GDM1 (cell line): ENCODE data around the gene BPTF.
"Not testable (repeated sequence)": the region's sequence is repeated elsewhere in the genome, so short reads cannot be mapped to it uniquely, and the experiment has no call there.

Experiments used
- DNase-seq: peaks from one replicate; lab custom pipeline; 2025; lab: John Stamatoyannopoulos, UW

BPTF gene

GRCh38 chr17:67833946-67834631 is 8.8 kb downstream of the BPTF start:
- DNase-seq: no peak

GRCh38 chr17:67834634-67835033 is 9.3 kb downstream of the BPTF start:
- DNase-seq: no peak

- DNase-seq: no peak
Observed at GRCh38 chr17:67836205-67836987, 11.1 kb downstream of the BPTF start.

GRCh38 chr17:67837965-67838364 is 12.7 kb downstream of the BPTF start:
- no peak for DNase-seq

GRCh38 chr17:67838538-67838937 is 13.2 kb downstream of the BPTF start:
- no peak for DNase-seq

GRCh38 chr17:67841992-67842391 is 16.7 kb downstream of the BPTF start:
- DNase-seq: no peak

GRCh38 chr17:67842648-67843047 is 17.3 kb downstream of the BPTF start:
- DNase-seq: no peak

GRCh38 chr17:67845374-67845773 is 20.1 kb downstream of the BPTF start:
- DNase-seq: no peak

- DNase-seq: not testable (repeated sequence)
Observed at GRCh38 chr17:67848189-67848588, 22.9 kb downstream of the BPTF start.

- DNase-seq: not testable (repeated sequence)
Observed at GRCh38 chr17:67848846-67849245, 23.5 kb downstream of the BPTF start.

- no peak for DNase-seq
Observed at GRCh38 chr17:67850991-67851631, 25.8 kb downstream of the BPTF start.

- DNase-seq: no peak
Observed at GRCh38 chr17:67853703-67854102, 28.4 kb downstream of the BPTF start.

- no peak for DNase-seq
Observed at GRCh38 chr17:67854378-67854777, 29.1 kb downstream of the BPTF start.

GRCh38 chr17:67855504-67856324 is 30.4 kb downstream of the BPTF start:
- no peak for DNase-seq

GRCh38 chr17:67856402-67856801 is 31.1 kb downstream of the BPTF start:
- DNase-seq: not testable (repeated sequence)

GRCh38 chr17:67862614-67863217 is 37.4 kb downstream of the BPTF start:
- no peak for DNase-seq

- no peak for DNase-seq
Observed at GRCh38 chr17:67863624-67864247, 38.4 kb downstream of the BPTF start.

- no peak for DNase-seq
Observed at GRCh38 chr17:67865438-67865837, 40.1 kb downstream of the BPTF start.

GRCh38 chr17:67867591-67867990 is 42.3 kb downstream of the BPTF start:
- no peak for DNase-seq

- no peak for DNase-seq
Observed at GRCh38 chr17:67868176-67868575, 42.9 kb downstream of the BPTF start.

GRCh38 chr17:67879662-67880061 is 54.4 kb downstream of the BPTF start:
- no peak for DNase-seq
